HG03095 (cell line): Measurements from ENCODE around the gene PEX3.
"Not testable (repeated sequence)": the region's sequence is repeated elsewhere in the genome, so short reads cannot be mapped to it uniquely, and the experiment has no call there.

Source experiments
- ATAC-seq: cut with Tn5 transposase; IDR thresholded peaks from one replicate; pipeline ENCODE4 v1.9.1; 2021; ENCODE audit warnings: moderate library complexity; ENCODE audit not compliant: unreplicated experiment

Gene PEX3

DNA sequence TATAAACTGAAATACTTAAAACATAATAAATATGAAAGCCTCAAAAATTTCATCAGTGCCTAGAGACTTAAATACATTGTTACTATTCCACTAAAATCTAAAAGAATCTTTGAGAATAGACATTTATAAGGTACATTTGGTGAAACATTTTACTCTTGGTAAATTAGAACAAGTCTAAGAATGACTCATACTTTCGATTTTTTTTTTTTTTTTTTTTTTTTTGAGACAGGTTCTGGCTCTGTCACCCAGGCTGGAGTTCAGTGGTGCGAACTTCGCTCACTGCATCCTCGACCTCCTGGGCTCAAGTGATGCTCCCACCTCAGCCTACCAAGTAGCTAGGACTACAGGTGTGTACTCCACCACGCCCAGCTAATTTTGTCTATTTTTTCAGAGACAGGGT, 54.5 kb downstream of the PEX3 start:
- no peak for ATAC-seq

- ATAC-seq: no peak
These were observed 54.9 kb downstream of the PEX3 start for GRCh38 chr6:143505537-143505936.

DNA sequence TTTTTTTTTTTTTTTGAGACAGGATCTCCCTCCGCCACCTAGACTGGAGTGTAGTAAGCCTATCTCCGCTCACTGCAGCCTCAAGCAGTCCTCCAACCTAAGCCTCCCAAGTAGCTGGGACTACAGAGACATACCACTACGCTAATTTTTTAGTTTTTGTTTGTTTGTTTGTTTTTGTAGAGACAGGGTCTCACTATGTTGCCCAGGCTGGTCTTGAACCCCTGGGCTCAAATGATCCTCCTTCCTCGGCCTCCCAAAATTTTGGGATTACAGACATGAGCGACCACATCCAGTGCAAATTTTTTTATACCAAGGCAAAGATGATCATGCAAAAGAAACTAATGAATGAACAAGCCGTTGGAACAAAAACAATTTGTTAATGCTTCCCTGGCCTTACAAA, 55.6 kb downstream of the PEX3 start:
- ATAC-seq: no peak

GRCh38 chr6:143506620-143507019, 56.0 kb downstream of the PEX3 start:
- no peak for ATAC-seq

DNA sequence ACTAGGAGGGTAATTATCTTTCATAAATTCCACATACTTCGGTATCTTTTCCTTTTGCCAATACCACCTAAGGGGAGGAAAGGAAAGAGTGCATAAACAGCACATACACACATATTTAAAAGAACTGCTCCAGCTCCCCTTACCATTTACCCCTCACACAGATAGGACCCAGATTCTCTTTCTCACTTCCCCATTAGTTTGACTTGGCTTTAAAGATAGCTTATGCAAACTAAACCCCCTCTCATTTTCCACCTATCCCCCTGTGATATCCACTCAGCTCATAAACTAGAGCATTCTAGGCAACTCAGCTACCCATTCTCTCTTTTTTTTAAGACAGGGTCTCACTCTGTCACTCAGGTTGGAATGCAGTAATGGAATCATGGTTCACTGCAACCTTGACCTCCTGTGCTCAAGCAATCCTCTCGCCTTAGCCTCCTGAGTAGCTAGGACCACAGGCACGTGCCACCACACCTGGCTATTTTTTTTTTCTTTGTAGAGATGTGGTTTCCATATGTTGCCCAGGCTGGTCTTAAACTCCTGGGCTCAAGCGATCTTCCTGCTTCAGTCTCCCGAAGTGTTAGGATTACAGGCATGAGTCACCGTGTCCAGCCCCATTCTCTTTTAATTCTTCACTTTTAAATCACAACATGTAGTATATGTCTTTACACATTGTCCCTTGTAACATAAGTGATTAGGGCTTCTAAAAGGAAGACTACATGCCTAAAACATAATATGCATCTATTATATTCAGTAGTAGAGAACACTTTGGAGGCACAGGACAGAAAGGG, 56.9 kb downstream of the PEX3 start:
- ATAC-seq: peak; percentile 32

DNA sequence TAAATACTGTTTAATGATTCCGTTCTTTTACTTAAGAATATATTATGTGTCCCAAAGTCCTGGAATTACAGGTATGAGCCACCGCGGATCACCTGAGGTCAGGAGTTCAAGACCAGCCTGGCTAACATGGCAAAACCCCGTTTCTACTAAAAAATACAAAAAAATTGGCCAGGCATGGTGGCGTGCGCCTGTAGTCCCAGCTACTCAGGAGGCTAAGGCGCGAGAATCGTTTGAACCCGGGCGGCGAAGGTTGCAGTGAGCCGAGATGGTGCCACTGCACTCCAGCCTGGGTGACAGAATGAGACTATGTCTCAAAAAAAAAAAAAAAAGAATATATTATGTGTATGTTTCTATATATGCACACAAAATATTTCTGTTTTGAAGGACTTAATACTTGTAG, 59.7 kb downstream of the PEX3 start:
- not testable (repeated sequence) for ATAC-seq

DNA sequence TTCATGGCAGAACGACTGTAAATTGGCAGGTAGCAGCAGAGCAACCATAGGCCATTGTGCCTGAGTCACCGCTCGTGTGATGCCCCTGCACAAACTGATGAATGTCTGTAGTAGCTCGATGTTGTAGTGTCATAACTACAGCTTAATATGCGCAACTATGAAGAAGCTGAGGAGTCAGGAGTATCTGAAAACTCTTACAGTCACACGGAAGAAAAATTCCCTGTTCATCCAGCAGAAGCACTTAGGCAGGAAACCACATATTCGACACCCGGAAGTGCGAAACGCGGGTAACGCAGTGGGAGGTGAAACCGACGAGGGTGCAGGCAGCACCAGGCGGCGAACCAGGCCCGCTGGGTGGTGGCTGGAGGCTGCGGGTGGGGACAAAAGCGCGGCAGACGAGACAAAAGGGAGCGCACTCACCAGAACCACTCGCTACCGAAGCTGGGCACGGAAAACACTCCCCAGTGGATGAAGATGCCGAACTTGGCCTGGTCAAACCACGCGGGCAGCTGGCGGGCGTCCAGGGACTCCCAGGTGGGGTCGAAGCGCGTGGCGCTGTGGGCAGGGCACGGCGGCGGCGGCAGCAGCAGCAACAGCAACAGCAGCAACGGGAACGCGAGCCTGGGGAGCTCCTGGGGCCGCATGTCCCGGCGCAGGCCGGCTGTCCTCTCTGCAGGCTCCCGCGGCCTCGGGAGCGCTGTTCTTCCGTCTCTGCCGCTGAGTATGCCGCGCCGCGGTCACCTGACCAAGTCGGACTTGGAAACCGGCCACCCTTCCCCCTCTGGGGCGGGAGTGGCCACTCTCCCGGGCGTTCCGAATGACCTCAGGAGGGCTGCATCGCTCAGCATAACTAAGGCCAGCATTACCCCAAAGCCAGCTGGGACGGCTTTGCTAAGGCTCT, 60.6 kb downstream of the PEX3 start, which contains the start of gene FUCA2:
Gene FUCA2 (minus strand): TSS at position 730 of the 901 bp plus-strand sequence. CDS start 86 bp downstream, at position 644.
- ATAC-seq: peak; percentile 58

DNA sequence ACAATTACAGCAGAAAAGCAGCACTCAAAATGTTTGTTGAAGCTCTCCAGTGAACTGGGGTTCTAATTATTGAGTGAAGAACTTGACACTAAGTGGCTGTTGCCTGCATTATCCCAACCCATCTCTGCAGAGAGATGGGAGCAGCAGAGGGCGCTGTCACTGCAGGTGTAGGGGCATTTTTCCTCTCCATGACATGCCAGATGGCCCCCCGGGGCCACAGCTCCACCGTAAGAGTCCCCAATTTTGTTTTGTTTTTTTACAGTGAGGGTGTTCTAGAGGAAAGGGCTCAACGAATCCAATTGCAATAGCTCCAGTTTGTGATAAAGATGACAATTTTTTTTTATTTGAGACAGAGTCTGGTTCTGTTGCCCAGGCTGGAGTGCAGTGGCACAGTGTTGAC, 62.8 kb downstream of the PEX3 start:
- peak; percentile 36 for ATAC-seq

DNA sequence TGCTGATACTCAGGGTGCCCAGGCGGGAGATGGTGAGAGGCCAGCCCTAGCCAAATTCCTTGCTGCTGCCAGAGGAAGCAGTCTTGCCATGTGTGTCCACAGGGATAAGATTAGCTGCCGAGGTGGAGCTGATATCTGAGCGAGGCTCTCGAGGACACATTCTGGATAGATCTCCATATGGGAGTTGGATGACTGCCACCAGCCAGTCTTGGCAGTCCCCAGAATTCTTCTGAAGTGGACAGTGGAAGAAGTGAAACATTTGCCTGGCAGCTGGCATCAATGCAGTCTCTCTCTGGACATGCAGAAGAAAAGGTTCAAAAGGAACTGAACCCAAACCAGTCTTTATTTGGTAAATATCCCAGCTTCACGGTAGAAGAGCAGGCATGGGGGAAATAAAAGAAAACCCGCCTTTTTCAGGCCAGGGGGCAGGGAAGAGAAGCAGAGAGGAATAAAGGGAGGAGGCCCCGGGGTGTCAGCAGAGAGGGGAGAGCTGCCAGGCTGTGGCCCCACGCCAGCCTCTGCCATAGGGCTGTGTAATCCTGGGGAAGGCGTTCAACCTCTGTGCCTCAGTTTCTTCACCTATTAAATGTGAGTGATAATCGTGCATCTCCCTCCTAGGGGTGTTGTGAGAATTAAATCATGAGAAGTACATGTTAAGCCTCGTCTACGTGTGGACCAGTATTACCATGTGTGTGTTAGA, 64.6 kb downstream of the PEX3 start:
- no peak for ATAC-seq

GRCh38 chr6:143515766-143516355, 65.3 kb downstream of the PEX3 start:
- no peak for ATAC-seq

DNA sequence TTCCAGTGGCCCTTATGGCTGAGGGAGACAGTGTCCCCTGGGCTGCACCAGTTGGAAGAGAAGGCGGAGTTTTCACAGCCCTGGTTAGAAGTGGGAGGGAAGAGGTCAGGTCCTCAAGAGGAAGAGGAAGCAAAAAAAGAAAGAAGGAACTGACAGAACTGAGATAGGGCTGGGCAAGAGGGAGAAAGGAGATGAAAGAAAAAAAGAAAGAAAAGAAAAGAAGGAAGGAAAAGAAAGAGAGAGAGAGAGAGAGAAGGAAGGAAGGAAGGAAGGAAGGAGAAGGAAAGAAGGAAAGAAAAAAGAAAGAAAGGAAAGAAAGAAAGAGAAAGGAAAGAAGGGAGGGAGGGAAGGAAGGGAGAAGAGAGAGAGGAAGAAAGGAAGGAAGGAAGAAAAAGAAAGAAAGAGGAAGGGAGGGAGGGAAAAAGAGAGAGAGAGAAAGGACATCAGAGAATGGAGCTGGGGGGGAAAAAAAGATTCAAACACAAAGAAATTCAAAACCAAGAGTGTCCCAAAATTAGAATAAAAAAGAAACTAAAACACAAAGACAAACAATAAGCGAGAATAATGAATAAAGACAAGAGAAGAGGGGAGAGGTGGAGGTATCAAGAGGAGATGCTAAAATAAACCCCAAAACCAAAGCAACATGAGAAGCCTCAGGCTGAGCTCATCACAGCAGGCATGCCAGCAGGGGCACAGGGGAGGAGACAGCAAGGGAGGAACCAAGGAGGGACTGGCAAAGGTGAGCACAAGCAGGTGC, 66.3 kb downstream of the PEX3 start:
- ATAC-seq: no peak

- no peak for ATAC-seq
These were observed 66.8 kb downstream of the PEX3 start for GRCh38 chr6:143517447-143517773.

DNA sequence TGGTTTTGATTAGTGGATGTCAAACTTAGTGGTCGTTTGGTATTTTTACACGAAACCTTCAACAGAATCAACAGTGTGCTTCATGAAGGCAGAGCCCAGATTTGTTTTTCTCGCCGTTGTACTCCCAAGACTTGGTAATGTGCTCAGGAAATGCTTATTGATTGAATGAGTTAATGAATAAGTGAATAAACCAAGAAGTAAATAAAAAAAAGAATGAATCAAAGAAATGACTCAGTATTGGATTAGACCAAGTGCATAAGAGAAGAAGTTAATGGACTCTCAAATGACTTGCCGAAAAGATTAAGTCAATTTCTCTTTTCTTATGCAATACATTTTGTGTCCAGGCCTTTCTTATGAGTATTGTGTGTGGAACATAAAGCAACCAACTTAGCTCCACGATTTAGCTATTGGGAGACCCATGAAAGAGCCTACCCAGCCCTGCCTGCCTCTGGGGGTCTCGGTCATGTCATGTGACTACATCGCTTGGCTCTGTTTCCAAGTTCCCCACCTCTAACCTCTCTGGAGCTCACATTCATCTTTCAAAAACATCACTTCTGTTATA, 71.5 kb downstream of the PEX3 start:
- ATAC-seq: no peak

- ATAC-seq: no peak
These were observed 74.8 kb downstream of the PEX3 start for GRCh38 chr6:143525356-143525755.

GRCh38 chr6:143527677-143528076, 77.1 kb downstream of the PEX3 start:
- ATAC-seq: no peak

GRCh38 chr6:143528164-143528811, 77.7 kb downstream of the PEX3 start:
- peak; percentile 74 for ATAC-seq

DNA sequence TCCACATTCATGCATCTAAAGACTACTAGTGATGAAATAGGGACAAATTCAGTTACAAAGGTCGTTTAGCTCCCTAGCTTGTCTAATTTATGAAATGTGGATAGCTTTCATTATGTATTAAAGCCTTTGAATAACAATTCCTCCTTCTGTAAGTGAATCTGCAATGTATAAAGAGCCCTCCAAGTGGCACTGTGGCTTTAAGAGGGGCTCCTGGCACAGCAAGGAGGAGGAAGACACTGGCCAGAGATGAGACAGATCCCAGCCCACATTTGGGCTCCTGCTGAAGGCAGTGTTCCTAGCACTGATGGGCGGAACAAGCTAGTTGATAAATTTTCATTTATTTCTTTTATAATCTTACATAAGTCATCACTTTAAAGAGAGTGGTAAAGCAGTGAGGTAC, 78.5 kb downstream of the PEX3 start:
- ATAC-seq: no peak

DNA sequence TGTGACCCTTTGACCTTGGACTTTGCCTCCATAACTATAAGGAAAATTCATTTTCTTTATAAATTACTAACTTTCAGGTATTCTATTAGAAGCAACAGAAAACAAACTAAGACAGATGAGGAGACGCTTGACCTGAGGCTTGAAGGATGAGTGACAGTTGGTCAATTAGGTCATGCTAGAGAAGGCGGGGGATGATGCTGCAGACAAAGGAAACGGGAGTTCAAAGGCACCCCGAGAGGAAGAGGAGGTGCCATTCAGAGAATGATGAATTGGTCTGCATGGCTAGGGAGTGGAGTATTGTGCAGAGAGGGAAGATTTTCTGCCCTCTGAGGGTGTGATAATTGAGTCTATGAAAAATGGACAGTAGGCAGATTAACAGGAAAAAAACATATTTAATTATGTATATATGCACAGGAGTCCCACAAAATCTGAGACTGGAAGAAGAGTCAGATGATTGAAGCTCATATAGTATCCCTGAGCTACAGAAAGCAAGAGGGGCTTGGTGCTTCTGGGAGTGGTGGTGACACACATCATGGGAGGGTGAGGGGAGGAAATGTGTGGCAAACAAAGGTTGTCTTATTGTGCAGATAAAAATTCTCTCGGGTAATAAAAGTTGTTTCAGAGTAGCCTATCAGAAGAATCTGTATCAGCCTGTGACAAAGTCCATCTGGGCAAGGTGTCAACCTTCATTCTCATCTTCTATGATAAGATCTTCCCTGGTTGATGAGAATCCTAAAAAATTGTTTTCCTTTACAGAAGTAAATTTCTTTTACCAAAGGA, 81.3 kb downstream of the PEX3 start:
- no peak for ATAC-seq

GRCh38 chr6:143535189-143535614, 84.6 kb downstream of the PEX3 start:
- no peak for ATAC-seq
